Motor neuron (in vitro differentiated cells): Measurements from ENCODE around the gene ABHD15. TPM values are rescaled to one million over a fixed set of nuclear protein-coding genes. Genes with fewer than 3 reads are reported as not detected.
A peak's percentile ranks its signal among the peaks of the same experiment; 100 is the strongest.

Source experiments
- ATAC-seq, 8 experiments: fragments of 200-7000 bp; cut with Tn5 transposase; replicated peaks in 6 of 8; 2 replicates each; pipeline ENCODE4 v1.8.0; 2021; ENCODE audit warnings: mild to moderate bottlenecking in 8 of 8, moderate library complexity in 8 of 8
- H3K27ac ChIP-seq, 2 donors: fragments of 250-450 bp; sonication (Bioruptor Pico); 2 replicates each; pipeline ENCODE4 v1.9.0; 2021; ENCODE audit warnings: antibody characterized with exemption in 2 of 2, mild to moderate bottlenecking in 2 of 2, moderate library complexity in 1 of 2
- H3K4me1 ChIP-seq, 2 donors: fragments of 250-450 bp; sonication (Bioruptor Pico); replicated peaks in 1 of 2; 2 replicates each; pipeline ENCODE4 v1.6.1; 2021; ENCODE audit warnings: antibody characterized with exemption in 2 of 2, mild to moderate bottlenecking in 2 of 2, moderate library complexity in 1 of 2
- H3K4me3 ChIP-seq, 5 donors: fragments of 250-450 bp; sonication (Bioruptor Pico); 2 replicates each; pipeline ENCODE4 v1.9.0; 2021; ENCODE audit warnings: antibody characterized with exemption in 5 of 5, mild to moderate bottlenecking in 5 of 5, moderate library complexity in 4 of 5
- WGBS, 10 experiments: fragments of 450-650 bp; shearing (Covaris generic); methylation state at CpG; one replicate each; pipeline ENCODE4 v1.0.0; 2022; 5-methylcytosine and 5-hydroxymethylcytosine counted together
- in situ Hi-C, 9 experiments: fragments of 400-800 bp; cut with MboI; loops; one replicate each; pipeline ENCODE4 v1.15.0; 2021; ENCODE audit warnings: low sequenced_read_pairs in 9 of 9, low pct_unique_long_range_greater_than_20kb in 2 of 9; ENCODE audit not compliant: unreplicated experiment in 9 of 9
- total RNA-seq, 8 experiments: library from RNA; unstranded; fragments of 300-600 nt; gene quantifications; 2 replicates each; pipeline versions ENCODE4 v1.2.3 to v1.2.4, GENCODE V29; 2022

Gene ABHD15
- total RNA-seq, 8 experiments from 2014 or later, result 0.87 to 9.5 (median 4.4) TPM

DNA sequence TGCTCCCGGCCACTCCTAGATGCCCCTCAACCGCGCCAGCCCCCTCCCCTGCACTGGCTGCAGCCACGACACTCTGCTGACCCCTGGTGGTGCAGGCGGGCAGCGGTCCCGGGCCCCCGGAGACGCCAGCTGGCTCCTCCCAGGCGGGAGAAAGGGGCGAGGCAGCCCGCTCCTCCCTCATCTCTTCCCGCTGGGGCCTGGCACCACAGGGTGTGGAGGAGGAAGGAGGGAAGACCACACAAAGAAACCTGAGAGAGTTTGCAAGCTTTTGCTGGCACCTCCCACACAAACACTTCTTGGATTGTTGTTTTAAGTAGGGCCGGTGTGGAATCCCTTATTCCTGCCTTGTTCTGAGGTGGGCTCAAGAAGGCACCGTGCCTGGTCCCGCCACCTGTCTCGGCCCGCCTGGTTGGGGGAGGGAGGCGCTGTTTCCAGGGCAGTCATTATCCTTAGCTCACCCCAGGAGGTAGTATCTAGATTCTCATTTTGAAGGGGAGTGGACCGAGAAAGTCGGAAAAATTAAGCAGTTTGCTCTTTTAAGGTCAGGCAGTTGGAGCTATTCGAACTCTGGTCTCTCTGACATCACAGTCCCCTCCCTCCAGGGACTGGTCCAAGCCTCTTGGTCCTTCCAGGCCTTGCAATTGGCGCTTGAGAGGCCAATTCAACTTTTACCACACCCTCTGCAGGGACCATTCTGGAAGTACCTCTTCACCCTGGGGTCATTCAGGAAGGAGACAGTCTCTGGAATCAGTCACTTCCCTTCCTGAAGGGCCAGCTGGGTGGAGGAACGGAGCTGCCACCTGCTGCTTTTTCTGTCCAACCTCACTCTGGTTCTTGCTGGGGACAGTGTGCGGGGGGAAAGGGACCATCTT, 25.1 kb upstream of the ABHD15 start:
- WGBS, 10 experiments, result 1 to 83% (median 20%) methylated on average over 1 to 15 of the region's 25 CpGs; no CpG with 5 or more reads in 2 of the 10 experiments
- Histone ChIP-seq H3K27ac (no peak overlapping the region), H3K4me3 (peak overlapping the region; percentile 2 to 98 (median 11)), H3K4me1 (peaks cover 52 to 58% of the 10 kb centered on the region in 2 donors)
- ATAC-seq, result peak; percentile 15 to 66 (median 62)
- in situ Hi-C loops, result no loop called here

DNA sequence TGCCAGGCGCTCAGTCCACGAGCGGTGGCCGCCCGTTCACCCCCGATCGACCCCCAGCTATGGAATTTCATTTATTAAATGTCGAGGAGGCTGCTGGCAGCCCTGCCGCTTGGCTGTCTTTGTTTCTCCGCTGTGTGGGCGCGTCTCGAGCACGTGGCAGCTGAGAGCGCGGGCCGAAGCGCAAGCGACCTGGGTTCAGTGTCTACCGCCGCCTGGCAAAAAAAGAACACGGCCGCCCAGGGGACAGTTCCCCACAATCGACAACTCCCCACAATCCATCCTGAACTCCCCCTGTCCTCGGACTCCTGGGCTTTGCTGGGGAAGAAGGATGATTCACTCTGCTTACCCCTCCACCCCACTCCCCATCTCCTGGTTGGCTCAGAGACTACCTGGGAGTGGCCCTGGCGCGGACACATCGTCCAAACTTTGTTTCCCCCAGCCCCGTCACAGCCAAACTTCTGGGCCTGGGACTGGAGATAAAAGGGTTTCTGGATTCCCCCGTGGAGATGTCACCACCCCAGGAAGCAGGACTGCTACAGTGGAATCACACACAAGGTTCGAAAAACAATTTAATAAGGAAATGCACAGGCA, 24.4 kb upstream of the ABHD15 start:
- in situ Hi-C loops, result no loop called here
- WGBS, 10 experiments, result 0 to 3% methylated on average over 1 to 8 of the region's 31 CpGs; no CpG with 5 or more reads in 8 of the 10 experiments
- H3K27ac ChIP-seq, result peak overlapping the region; percentile 74 to 80
- peak overlapping the region; percentile 2 to 21 (median 11) for H3K4me3 ChIP-seq
- peak; percentile 2 to 38 (median 18) for ATAC-seq
- peaks cover 45 to 50% of the 10 kb centered on the region in 2 donors for H3K4me1 ChIP-seq

DNA sequence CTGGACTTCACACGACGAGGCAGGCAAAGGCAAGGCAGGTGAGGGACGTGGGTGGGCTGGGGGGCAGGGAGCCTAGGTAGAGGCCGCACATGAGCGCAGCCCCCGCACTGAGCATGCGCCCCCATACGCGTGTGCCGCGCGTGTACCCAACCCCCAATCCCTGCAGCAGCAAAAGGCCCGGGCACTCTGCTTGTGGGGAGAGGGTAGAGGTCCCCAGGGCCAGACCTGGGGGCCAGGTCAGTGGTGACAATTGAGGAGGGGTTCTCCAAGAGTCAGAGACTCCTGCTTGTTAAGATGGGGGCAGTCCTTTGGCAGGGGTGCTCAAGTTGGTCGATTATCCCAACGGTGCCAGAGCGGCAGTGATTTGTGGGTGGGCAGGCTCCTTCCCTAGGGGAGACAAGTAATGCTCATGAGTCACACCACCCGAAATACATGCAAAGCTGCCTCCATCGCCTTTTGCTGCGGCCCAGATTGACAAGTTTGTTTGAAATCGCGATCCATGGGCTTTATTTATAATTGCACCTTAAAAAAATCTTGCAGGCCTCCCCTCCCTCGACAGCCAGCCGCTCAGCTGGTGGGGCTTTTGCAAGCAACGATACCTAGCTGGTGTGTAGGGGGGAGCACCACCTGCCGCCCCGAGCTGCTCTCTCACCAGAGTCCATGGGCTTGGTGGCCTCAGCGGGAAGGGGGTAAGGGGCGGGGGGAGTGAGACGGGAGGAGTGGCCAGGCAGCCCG, 23.7 kb upstream of the ABHD15 start:
- peak overlapping the region in 4 of 5 donors; percentile 11 to 90 (median 73) for H3K4me3 ChIP-seq
- H3K4me1 ChIP-seq, result peaks cover 40 to 44% of the 10 kb centered on the region in 2 donors
- in situ Hi-C loops, result no loop called here
- WGBS, 10 experiments, result 0 to 30% (median 16%) methylated on average over 2 to 12 of the region's 30 CpGs; no CpG with 5 or more reads in 3 of the 10 experiments
- peak overlapping the region; percentile 74 to 80 for H3K27ac ChIP-seq
- peak in 6 of 8 experiments; percentile 0 to 24 (median 11) for ATAC-seq

DNA sequence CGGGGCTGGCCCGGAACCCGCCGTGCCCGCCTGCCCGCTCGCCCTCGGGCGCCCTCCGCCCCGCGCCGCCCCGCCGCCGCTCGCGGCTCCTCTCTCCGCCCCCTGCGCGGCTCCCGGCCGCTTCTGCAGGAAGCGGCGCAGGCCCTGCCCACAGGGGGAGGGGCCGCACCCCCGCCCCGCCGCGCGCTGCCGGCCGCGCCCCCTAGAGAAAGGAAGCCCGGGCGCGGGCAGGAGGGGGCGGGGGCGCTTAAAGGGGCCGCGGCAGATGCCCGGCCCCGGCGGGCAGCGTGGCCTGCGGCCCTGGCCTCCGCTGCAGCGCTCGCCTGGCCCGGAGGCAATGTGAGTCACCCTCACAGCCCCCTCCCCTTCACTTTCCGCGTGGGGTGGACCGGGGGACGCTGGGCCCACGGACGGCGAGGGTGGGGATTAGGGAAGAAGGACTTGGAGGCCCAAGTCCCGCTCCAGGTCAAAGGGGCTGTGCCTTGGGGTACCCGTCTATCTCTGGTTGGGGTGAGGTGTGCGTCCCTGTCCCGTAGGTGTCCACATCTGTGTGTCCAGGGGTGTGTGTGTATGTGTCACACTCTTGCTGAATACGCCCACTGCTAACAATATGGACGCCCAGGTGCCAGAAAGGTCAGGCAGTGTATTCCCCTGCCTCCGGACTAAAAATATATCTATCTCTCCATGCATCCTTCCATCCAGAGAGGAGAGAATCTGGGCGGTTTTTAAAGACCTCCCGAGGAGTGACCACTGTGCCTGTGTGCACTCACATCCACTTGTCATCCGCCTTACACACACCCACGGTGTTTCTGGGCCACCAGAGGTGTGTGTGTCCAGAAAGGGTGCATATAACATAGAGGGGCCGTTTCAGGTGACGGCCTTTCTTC, 22.9 kb upstream of the ABHD15 start, which contains the start of gene GIT1:
TSS of gene GIT1 (minus strand) at position 125 of the 887 bp plus-strand sequence. CDS start 270 bp downstream, outside the sequence.
- peak within 1 kb of the TSS; percentile 74 to 80 for H3K27ac ChIP-seq
- peak; percentile 41 to 66 (median 60) for ATAC-seq
- 0 to 40% (median 19%) methylated on average over 1 to 5 of the region's 70 CpGs; no CpG with 5 or more reads in 7 of the 10 experiments for WGBS, 10 experiments
- peaks cover 37 to 50% of the 10 kb centered on the region in 2 donors for H3K4me1 ChIP-seq
- peak within 1 kb of the TSS; percentile 56 to 90 (median 75) for H3K4me3 ChIP-seq
- in situ Hi-C loops, result no loop called here

DNA sequence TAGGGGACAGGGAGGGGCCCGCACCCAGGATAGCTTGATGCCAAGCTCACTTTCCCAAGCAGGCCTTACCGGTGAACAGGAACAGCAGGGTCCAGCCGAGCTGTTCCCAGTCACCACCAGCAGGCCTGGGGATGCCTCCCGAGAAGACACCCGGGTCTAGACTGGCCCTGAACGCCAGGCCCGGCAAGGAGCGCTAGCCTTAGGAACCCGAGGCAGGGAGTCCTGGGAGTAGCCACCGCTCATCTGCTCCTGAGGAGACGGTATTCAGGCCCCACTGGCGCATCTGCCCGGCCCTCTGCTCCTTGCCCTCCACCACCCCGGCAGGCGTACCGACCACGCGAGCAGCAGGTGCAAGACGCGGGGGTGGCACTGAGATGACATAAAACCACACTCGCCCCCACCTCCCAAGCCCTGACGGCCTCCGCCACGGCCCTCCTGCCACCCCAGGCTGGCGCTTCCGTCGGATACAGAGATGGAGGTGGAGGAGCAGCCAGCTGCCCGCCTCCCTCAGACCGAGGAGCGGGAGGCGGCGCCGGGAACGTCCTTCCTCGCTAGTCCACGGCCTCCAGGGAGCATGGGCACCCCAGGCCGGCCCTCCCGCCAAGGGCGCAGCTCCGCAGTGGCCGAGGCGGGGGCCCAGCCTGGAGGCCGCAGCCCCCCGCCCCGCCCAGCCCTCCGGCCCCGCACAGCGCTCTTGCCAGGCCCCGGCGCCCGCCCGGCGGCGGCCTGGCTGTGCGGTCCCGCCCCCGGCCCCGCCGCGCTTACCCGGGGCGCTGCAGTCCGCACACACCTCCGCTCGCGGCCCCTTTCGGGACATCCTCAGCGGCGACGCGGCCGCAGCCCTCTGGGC, 21.9 kb upstream of the ABHD15 start:
- peak overlapping the region; percentile 74 to 80 for H3K27ac ChIP-seq
- 0 to 7% (median 3%) methylated on average over 2 to 6 of the region's 72 CpGs; no CpG with 5 or more reads in 7 of the 10 experiments for WGBS, 10 experiments
- peak overlapping the region; percentile 56 to 90 (median 75) for H3K4me3 ChIP-seq
- in situ Hi-C loops, result no loop called here
- peaks cover 46 to 54% of the 10 kb centered on the region in 2 donors for H3K4me1 ChIP-seq
- ATAC-seq, result peak; percentile 5 to 22 (median 12)

DNA sequence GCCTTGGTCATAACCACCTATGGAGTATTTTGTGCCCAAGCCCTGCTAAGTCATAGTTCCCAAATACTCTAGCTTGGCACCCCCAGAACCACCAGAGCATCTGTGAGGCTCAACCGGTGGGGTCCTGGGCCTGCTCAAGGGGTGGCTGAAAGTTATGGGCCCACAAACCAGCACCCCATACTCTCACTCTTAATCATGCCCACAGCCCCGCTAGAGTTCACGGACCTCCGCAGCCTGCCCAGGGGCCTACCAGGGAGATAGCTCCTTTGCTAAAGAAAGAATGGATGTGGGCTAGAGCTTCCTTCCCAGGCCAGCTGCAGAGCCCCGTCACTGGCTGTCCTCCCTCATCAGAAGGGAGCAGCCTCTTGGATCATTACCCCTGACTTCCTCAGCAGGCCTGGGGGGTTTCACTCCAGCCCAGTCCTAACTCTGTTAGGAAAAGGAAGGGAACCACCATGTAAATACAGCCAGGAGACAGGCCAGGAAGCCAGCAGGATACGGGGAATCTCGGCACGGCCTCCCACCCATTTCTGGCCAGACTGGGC, 21.3 kb upstream of the ABHD15 start:
- Histone ChIP-seq H3K4me3 (peak overlapping the region; percentile 56 to 90 (median 75)), H3K27ac (no peak overlapping the region), H3K4me1 (peaks cover 48 to 56% of the 10 kb centered on the region in 2 donors)
- ATAC-seq, result no peak
- in situ Hi-C loops, result no loop called here
- 0 to 57% (median 32%) methylated on average over 2 to 3 of the region's 8 CpGs; no CpG with 5 or more reads in 6 of the 10 experiments for WGBS, 10 experiments

DNA sequence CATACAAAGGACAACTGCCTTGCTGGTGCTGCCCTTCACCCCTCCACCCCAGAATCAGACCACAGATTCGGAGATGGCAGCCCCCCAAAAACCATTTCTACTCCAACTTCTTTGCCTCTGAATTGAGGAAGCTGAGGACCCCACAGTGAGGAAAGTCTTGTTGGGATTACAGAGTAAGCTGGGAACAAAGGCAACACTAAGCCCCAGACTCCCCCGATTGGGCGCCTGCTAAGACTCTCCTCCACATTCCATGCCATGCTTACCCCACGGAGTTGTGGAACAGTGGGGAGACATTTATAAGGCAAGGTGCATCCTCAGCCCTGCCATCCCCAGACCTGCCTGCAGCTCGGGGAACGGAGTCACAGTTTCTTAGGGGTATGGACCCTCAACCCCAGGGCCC, 20.8 kb upstream of the ABHD15 start:
- ATAC-seq, result no peak
- in situ Hi-C loops, result no loop called here
- peak overlapping the region in 1 of 5 donors; percentile 79 for H3K4me3 ChIP-seq
- peaks cover 45 to 53% of the 10 kb centered on the region in 2 donors for H3K4me1 ChIP-seq
- H3K27ac ChIP-seq, result no peak overlapping the region
- 73 to 100% (median 82%) methylated on average over 1 to 4 of the region's 6 CpGs; no CpG with 5 or more reads in 5 of the 10 experiments for WGBS, 10 experiments

DNA sequence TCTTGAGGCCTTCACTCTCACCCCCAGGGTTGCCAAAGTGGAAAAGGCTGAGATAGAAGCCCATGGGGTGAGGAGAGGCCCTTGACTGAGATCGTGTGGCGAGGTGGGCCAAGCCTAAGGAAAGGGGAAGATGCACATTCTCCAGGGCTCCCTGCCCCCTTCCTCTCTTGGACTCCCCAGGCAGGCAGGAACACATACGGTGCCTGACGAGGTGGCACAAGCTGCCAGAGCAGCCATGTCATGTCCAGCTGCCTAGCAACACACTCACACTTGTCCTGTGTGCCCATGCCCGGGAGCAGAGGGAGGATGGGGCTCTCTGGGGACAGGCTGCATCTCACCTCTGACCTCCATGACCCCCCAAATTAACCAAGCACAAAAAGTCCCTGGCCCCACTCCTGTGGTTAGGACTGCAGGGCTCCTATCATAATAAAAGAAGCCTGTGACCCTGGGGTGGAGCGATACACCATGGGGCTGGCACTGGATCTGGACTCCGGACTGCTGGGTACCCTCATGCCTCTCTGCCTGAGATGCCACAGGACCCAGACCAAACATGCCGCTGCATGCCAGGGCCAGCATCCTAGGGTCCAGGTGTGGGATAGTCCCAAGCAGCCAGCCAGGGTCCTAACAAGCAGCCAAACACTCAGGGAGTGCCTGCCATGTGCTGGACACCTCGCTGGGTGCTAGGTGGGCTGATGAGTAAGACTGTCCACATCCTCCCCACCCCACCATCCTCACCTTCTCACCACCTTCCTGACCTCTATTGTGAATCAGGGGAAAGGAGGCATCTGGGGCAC, 20.0 kb upstream of the ABHD15 start:
- ATAC-seq, result no peak
- H3K4me1 ChIP-seq, result peaks cover 39 to 46% of the 10 kb centered on the region in 2 donors
- no peak overlapping the region for H3K4me3 ChIP-seq
- WGBS, 10 experiments, result 80 to 100% (median 84%) methylated on average over 2 to 4 of the region's 9 CpGs; no CpG with 5 or more reads in 5 of the 10 experiments
- in situ Hi-C loops, result no loop called here
- no peak overlapping the region for H3K27ac ChIP-seq

DNA sequence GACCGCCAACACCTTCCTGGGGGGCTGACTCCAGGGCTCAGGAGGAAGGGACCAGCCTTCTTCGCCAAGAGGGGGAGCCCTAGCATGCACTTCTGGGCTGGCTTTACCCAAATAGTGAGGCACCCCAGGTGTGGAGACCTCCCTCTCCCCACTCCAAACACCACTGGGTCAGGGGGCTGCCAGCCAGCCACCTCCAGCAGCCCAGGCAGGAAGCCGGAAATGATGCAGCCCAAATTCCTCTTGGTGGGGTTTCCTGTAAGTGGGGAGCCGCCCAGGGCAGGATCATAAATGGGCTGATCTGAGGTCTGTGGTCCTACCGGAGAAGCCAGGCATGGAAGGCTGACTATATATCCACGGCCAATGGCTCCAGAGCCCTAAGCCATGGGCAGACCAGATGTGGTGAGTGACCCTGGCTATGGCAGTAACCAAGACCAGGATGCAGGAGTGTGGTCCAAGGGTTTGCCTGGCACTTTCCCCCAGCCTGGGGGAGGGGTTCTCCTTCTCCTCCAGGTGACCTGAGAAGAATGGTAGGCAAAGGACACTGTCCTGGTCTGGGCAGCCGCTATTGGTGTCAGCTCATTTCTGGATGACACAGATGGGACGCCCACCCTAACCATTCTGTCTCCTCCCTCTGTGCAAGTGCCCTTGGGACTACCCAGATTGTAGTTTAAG, 18.4 kb upstream of the ABHD15 start:
- peaks cover 33 to 42% of the 10 kb centered on the region in 2 donors for H3K4me1 ChIP-seq
- WGBS, 10 experiments, result 0 to 100% (median 75%) methylated on average over 1 to 2 of the region's 8 CpGs; no CpG with 5 or more reads in 5 of the 10 experiments
- no peak for ATAC-seq
- H3K4me3 ChIP-seq, result no peak overlapping the region
- in situ Hi-C loops, result no loop called here
- no peak overlapping the region for H3K27ac ChIP-seq

DNA sequence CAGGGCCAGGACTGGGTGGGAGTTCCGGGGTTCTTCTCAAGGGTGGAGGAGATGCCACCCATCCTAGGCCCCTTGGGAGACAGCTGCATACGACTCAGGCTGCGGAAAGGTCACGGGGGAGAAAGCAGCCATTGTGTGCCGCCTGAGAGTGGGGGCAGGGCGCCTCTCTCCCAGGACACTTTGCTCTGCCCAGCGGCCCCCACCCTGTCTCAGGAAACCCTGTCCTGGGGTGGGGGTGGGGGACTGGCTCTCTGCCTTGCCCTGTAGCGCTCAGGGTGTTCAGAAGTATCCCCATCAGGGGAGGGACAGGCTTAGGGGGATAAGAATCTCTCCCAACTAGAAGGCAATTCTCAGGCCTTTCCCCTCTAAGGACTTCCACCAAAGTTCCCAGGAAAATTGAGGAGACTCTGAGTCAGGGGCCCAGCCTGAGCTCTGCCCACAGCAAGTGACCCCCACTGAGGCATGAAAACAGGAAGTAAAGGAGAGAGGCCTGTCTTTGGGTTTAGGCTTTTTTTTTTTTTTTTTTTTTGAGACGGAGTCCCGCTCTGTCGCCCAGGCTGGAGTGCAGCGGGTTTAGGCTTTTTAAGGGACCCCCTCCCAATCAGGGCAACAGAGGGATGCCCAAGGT, 17.7 kb upstream of the ABHD15 start:
- H3K27ac ChIP-seq, result no peak overlapping the region
- in situ Hi-C loops, result no loop called here
- no peak overlapping the region for H3K4me3 ChIP-seq
- peaks cover 28 to 35% of the 10 kb centered on the region in 2 donors for H3K4me1 ChIP-seq
- WGBS, 10 experiments, result 27 to 100% (median 60%) methylated on average over 1 to 3 of the region's 12 CpGs; no CpG with 5 or more reads in 6 of the 10 experiments
- ATAC-seq, result peak in 1 of 8 experiments; percentile 9
